Keratinocyte (primary cell): ENCODE results near the gene ZCCHC24. TPM values are rescaled to one million over a fixed set of nuclear protein-coding genes. Genes with fewer than 3 reads are reported as not detected.

Experiments
- DNase-seq: peaks from one replicate; pipeline ENCODE4 v3.0.0-alpha.2; 2011; ENCODE audit warnings: low read depth, missing footprints, low spot score
- FAIRE-seq: peaks from 2 replicates; lab custom pipeline; 2011; peaks lifted over from hg19 to GRCh38; lab: Jason Lieb, UNC
- H2AFZ ChIP-seq: 2 replicates; pipeline ENCODE4 v1.6.0; 2012; ENCODE audit warnings: low read length, control low read depth, inconsistent platforms; ENCODE audit not compliant: control insufficient read depth
- H3K27ac ChIP-seq: 2 replicates; pipeline ENCODE4 v1.5.1; 2011; ENCODE audit warnings: low read length; ENCODE audit not compliant: control insufficient read depth, insufficient read depth
- H3K27me3 ChIP-seq: 3 replicates; pipeline ENCODE4 v1.6.0; 2011; ENCODE audit warnings: low read length; ENCODE audit not compliant: control insufficient read depth, insufficient read depth; ENCODE audit errors: extremely low read depth
- H3K36me3 ChIP-seq, 2 experiments: 2 replicates in 1 of 2; 3 replicates in 1 of 2; pipeline ENCODE4 v1.5.1; 2011; ENCODE audit warnings: low read length in 2 of 2, mild to moderate bottlenecking in 1 of 2; ENCODE audit not compliant: control insufficient read depth in 2 of 2, insufficient read depth in 2 of 2; ENCODE audit errors: extremely low read depth in 1 of 2
- H3K4me1 ChIP-seq: 3 replicates; pipeline ENCODE4 v1.5.1; 2011; ENCODE audit warnings: low read length; ENCODE audit not compliant: control insufficient read depth, insufficient read depth; ENCODE audit errors: extremely low read depth
- H3K4me2 ChIP-seq: 3 replicates; pipeline ENCODE4 v1.6.0; 2011; ENCODE audit warnings: low read depth, low read length; ENCODE audit not compliant: control insufficient read depth, insufficient read depth; ENCODE audit errors: extremely low read depth
- H3K4me3 ChIP-seq, 3 experiments: fragments of 200-600 bp in 1 of 3; sonication (generic) in 1 of 3; 2 replicates in 2 of 3; 3 replicates in 1 of 3; pipeline ENCODE4 v1.5.1; 2011 to 2016; ENCODE audit warnings: low read length in 3 of 3, mild to moderate bottlenecking in 3 of 3, control low read depth in 2 of 3, inconsistent platforms in 1 of 3, low read depth in 1 of 3, mixed read lengths in 1 of 3, mixed run types in 1 of 3, moderate library complexity in 1 of 3; ENCODE audit not compliant: control insufficient read depth in 2 of 3, insufficient read depth in 2 of 3; ENCODE audit errors: extremely low read depth in 1 of 3
- H3K79me2 ChIP-seq: 2 replicates; pipeline ENCODE4 v1.6.0; 2012; ENCODE audit warnings: low read length; ENCODE audit not compliant: control insufficient read depth, insufficient read depth
- H3K9ac ChIP-seq: 3 replicates; pipeline ENCODE4 v1.6.0; 2011; ENCODE audit warnings: low read length; ENCODE audit not compliant: control insufficient read depth, insufficient read depth; ENCODE audit errors: extremely low read depth
- H3K9me1 ChIP-seq: 3 replicates; pipeline ENCODE4 v1.6.0; 2011; ENCODE audit warnings: low read length; ENCODE audit not compliant: control insufficient read depth, insufficient read depth; ENCODE audit errors: extremely low read depth
- H3K9me3 ChIP-seq: 2 replicates; pipeline ENCODE4 v1.5.1; 2012; ENCODE audit warnings: low read depth, low read length; ENCODE audit not compliant: control insufficient read depth
- H4K20me1 ChIP-seq: 3 replicates; pipeline ENCODE4 v1.6.0; 2011; ENCODE audit warnings: low read length; ENCODE audit not compliant: control insufficient read depth, insufficient read depth; ENCODE audit errors: extremely low read depth
- CTCF ChIP-seq, 3 experiments: IDR thresholded peaks in 1 of 3; conservative IDR thresholded peaks in 1 of 3; optimal IDR thresholded peaks in 1 of 3; 2 replicates in 2 of 3; 3 replicates in 1 of 3; pipeline versions ENCODE3 to v1.5.1; 2011; ENCODE audit warnings: low read length in 3 of 3, mild to moderate bottlenecking in 3 of 3, moderate library complexity in 2 of 3, control low read depth in 1 of 3, inconsistent platforms in 1 of 3; ENCODE audit not compliant: insufficient read depth in 2 of 3; ENCODE audit errors: extremely low read depth in 1 of 3
- EZH2 ChIP-seq: IDR thresholded peaks from one replicate; pipeline ENCODE4 v1.6.1; 2012; ENCODE audit warnings: inconsistent platforms, mild to moderate bottlenecking, low read length, moderate library complexity
- dilution Hi-C: fragments of 300-500 bp; cut with MboI; formaldehyde crosslinking; loops from one replicate; pipeline ENCODE4 v1.7.0; 2020; ENCODE audit warnings: low sequenced_read_pairs; ENCODE audit not compliant: extremely low pct_ligation_motif_present
- polyA plus RNA-seq, 5 experiments: library from polyadenylated mRNA; depleted of rRNA in 3 of 5; stranded (reverse) in 3 of 5; stranded (forward) in 1 of 5; unstranded in 1 of 5; fragments of >200 nt; gene quantifications; 1 replicate in 1 of 5; 2 replicates in 3 of 5; 3 replicates in 1 of 5; pipeline versions ENCODE4 v1.2.1 to v1.2.3, GENCODE V29; 2011 to 2012; ENCODE audit warnings: missing spikeins in 2 of 5, low read depth in 1 of 5, low replicate concordance in 1 of 5

The ZCCHC24 gene
- polyA plus RNA-seq, 1 donor (not counting 4 experiments of a cell fraction or from before 2014, with no cell fraction given): 0.96 TPM

- no peak for FAIRE-seq
- Histone ChIP-seq H3K27ac (no peak overlapping the region), H3K4me2 (no peak overlapping the region)
Observed at GRCh38 chr10:79335094-79335469, 110.3 kb downstream of the ZCCHC24 start.

GRCh38 chr10:79334573-79334972 is 110.9 kb downstream of the ZCCHC24 start:
- DNase-seq (no peak), FAIRE-seq (no peak)
- H3K79me2 ChIP-seq: no peaks in the 10 kb centered on the region
- dilution Hi-C loops: no loop called here
- H3K4me2 ChIP-seq: no peak overlapping the region
- no peak for TF ChIP-seq CTCF (optimal IDR thresholded peaks at IDR 0.05 in 1 of 3, IDR thresholded peaks at IDR 0.05 in 1 of 3, conservative IDR thresholded peaks at IDR 0.05 in 1 of 3; ENCODE audit: extremely low read depth in 1 of 3, insufficient read depth in 2 of 3, low read length in 3 of 3)
- TF ChIP-seq EZH2: no peak
- H3K9me1 ChIP-seq: no peaks in the 10 kb centered on the region
- H3K9ac ChIP-seq: no peak overlapping the region
- H2AFZ ChIP-seq: no peak overlapping the region
- no peaks in the 10 kb centered on the region for H3K27me3 ChIP-seq
- H3K9me3 ChIP-seq: peaks cover 2% of the 10 kb centered on the region
- no peaks in the 10 kb centered on the region for H4K20me1 ChIP-seq
- H3K4me1 ChIP-seq: peaks cover 31% of the 10 kb centered on the region
- H3K4me3 ChIP-seq: no peak overlapping the region
- no peak overlapping the region for H3K27ac ChIP-seq
- no peaks in the 10 kb centered on the region for H3K36me3 ChIP-seq

More at GRCh38 chr10:79335094-79335469, 110.3 kb downstream of the ZCCHC24 start:
- DNase-seq: no peak
- no peak for TF ChIP-seq EZH2
- TF ChIP-seq CTCF (optimal IDR thresholded peaks at IDR 0.05 in 1 of 3, IDR thresholded peaks at IDR 0.05 in 1 of 3, conservative IDR thresholded peaks at IDR 0.05 in 1 of 3; ENCODE audit: extremely low read depth in 1 of 3, insufficient read depth in 2 of 3, low read length in 3 of 3): no peak
- Histone ChIP-seq H3K4me1 (peaks cover 28% of the 10 kb centered on the region), H2AFZ (no peak overlapping the region), H3K9me1 (no peaks in the 10 kb centered on the region), H4K20me1 (no peaks in the 10 kb centered on the region), H3K9ac (no peak overlapping the region), H3K4me3 (no peak overlapping the region), H3K36me3 (no peaks in the 10 kb centered on the region), H3K79me2 (no peaks in the 10 kb centered on the region), H3K9me3 (peaks cover 2% of the 10 kb centered on the region), H3K27me3 (no peaks in the 10 kb centered on the region)
- dilution Hi-C loops: no loop called here
